SK-N-MC (cell line): ENCODE data around the gene GLB1L3.

ENCODE experiments used
- DNase-seq: peaks from one replicate; pipeline ENCODE4 v3.0.0-alpha.2; 2011; ENCODE audit warnings: low read depth, low spot score
- H3K27ac ChIP-seq: fragments of 200-600 bp; sonication (generic); 2 replicates; pipeline ENCODE4 v1.5.1; 2016; ENCODE audit warnings: mixed run types
- H3K36me3 ChIP-seq: fragments of 200-600 bp; sonication (generic); 2 replicates; pipeline ENCODE4 v1.6.1; 2017; ENCODE audit warnings: antibody characterized with exemption, low read length, mixed read lengths; ENCODE audit not compliant: insufficient read depth
- H3K4me3 ChIP-seq: fragments of 200-600 bp; sonication (generic); 2 replicates; pipeline ENCODE4 v1.5.1; 2016
- H3K9ac ChIP-seq: fragments of 200-600 bp; sonication (generic); 2 replicates; pipeline ENCODE4 v1.8.0; 2017; ENCODE audit warnings: mixed run types, mixed read lengths; ENCODE audit not compliant: insufficient read length
- H3K9me3 ChIP-seq: fragments of 200-600 bp; sonication (generic); 2 replicates; pipeline ENCODE4 v1.6.1; 2017; ENCODE audit warnings: low read depth, mild to moderate bottlenecking, antibody characterized with exemption, low read length, moderate library complexity, mixed read lengths
- EZH2 ChIP-seq: fragments of 200-600 bp; sonication (generic); IDR thresholded peaks from one replicate; pipeline ENCODE4 v1.6.1; 2017; ENCODE audit warnings: antibody characterized with exemption
- FOXP2 ChIP-seq: optimal IDR thresholded peaks from 2 replicates; pipeline ENCODE3; 2011; ENCODE audit warnings: mild to moderate bottlenecking, moderate library complexity; ENCODE audit not compliant: insufficient read depth; ENCODE audit errors: extremely low read length, control extremely low read depth
- POLR2AphosphoS5 ChIP-seq: IDR thresholded peaks from 2 replicates; pipeline ENCODE4 v1.6.1; 2012; ENCODE audit warnings: mild to moderate bottlenecking, low read depth, low read length, borderline replicate concordance

Gene GLB1L3

DNA sequence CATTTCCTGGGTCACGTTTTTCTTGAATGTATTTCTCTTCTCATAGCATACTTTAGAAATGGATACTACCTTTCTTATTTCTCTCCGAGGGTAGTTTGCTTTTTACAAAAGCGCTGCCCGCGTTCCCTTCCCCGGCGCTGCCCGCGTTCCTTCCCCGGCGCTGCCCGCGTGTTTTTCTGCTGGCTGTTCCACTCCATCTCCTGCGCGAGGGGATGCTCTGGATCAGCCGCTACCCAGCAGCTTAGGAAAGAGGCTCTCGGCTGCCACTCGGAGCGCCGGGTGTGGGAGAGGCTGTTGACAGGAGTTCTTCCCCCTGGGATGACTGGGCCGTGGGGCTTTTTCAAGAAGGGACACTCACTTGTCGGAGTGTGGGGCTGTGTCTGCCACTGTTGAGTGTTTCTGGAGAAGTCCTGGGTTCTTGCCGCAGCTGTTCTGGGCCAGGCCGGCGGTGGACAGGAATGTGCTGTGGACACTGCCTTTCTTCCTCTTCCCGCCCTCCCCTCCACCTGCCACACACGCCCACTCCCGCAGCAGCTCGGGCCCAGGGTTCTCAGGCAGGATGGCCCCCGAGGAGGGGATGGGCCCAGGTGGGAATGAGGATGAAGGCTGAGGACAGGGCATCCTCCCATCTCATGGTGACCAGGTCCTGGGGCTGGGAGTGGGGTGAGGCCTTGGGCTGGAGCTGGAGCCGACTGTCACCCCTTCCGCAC is 86.2 kb downstream of the GLB1L3 start:
- Histone ChIP-seq H3K9me3 (no peaks in the 10 kb centered on the region), H3K27ac (no peak overlapping the region), H3K9ac (no peak overlapping the region), H3K4me3 (no peak overlapping the region), H3K36me3 (peaks cover 5% of the 10 kb centered on the region; the same call in 1 of the 2 replicates)
- no peak for DNase-seq
- TF ChIP-seq POLR2AphosphoS5 (no peak), EZH2 (no peak), FOXP2 (no peak)

- H3K27ac ChIP-seq, result no peak overlapping the region
- H3K9me3 ChIP-seq, result no peaks in the 10 kb centered on the region
- H3K36me3 ChIP-seq, result peaks cover 4% of the 10 kb centered on the region; the same call in 1 of the 2 replicates
- no peak for TF ChIP-seq POLR2AphosphoS5
- TF ChIP-seq EZH2, result no peak
- no peak for TF ChIP-seq FOXP2
- H3K4me3 ChIP-seq, result no peak overlapping the region
- H3K9ac ChIP-seq, result no peak overlapping the region
- no peak for DNase-seq
Measured at GRCh38 chr11:134363161-134363560, 87.0 kb downstream of the GLB1L3 start.

GRCh38 chr11:134363592-134363991 is 87.4 kb downstream of the GLB1L3 start:
- Histone ChIP-seq H3K9ac (no peak overlapping the region), H3K9me3 (no peaks in the 10 kb centered on the region), H3K36me3 (peaks cover 4% of the 10 kb centered on the region; the same call in 1 of the 2 replicates), H3K27ac (no peak overlapping the region), H3K4me3 (no peak overlapping the region)
- no peak for DNase-seq
- TF ChIP-seq EZH2 (no peak), FOXP2 (no peak), POLR2AphosphoS5 (no peak)

- Histone ChIP-seq H3K9ac (no peak overlapping the region), H3K4me3 (no peak overlapping the region), H3K27ac (no peak overlapping the region), H3K9me3 (no peaks in the 10 kb centered on the region), H3K36me3 (peaks cover 4% of the 10 kb centered on the region; the same call in 1 of the 2 replicates)
- no peak for TF ChIP-seq FOXP2
- no peak for TF ChIP-seq POLR2AphosphoS5
- TF ChIP-seq EZH2, result no peak
- DNase-seq, result no peak
Measured at GRCh38 chr11:134364261-134364660, 88.1 kb downstream of the GLB1L3 start.

DNA sequence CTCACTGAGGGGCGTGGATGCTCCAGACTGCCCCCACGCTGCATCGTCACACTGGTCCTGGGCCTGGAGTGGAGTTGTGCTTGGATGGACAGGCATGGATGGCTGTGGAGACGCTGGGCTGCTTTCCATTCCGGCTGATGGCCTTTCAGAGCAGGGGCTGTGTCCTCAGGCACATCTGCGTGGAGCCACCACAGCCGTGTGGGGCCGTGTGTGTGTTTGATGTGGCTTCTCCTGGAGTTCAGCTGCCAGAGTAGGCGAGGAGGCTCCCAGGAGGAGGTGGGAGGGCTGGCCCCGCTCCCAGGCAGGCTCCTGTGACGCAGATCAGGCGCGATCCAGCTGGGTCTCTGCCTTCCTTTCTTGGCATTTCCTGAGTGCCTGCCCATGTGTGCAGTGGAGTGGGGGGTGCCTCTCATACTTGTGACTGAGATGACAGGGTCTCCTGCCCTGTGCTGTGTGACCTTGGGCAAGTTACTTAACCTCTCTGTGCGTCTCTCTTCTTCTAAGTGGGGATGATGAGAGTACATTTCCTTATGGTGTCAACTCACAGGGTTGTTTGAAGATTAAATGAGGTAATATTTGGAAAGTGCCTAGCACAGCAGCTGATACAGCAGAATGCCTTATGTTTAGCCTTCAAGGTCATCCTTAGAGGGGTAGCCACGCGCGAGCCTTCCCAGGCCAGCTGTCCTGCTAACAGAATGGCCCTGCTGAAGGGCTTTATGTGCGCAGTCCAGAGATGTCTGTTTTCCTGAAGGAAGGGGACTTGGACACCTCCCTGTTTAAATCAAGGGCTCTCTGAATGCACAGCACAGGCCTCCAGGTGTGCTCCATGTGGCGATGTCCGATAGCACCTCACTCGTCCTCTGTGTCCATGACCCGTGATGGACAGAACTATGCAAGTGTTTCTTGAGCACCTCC is 89.1 kb downstream of the GLB1L3 start:
- H3K9ac ChIP-seq, result no peak overlapping the region
- H3K36me3 ChIP-seq, result no peaks in the 10 kb centered on the region; the same call in 1 of the 2 replicates
- H3K9me3 ChIP-seq, result no peaks in the 10 kb centered on the region
- DNase-seq, result no peak
- no peak overlapping the region for H3K27ac ChIP-seq
- H3K4me3 ChIP-seq, result no peak overlapping the region
- TF ChIP-seq FOXP2 (no peak), EZH2 (no peak)

DNA sequence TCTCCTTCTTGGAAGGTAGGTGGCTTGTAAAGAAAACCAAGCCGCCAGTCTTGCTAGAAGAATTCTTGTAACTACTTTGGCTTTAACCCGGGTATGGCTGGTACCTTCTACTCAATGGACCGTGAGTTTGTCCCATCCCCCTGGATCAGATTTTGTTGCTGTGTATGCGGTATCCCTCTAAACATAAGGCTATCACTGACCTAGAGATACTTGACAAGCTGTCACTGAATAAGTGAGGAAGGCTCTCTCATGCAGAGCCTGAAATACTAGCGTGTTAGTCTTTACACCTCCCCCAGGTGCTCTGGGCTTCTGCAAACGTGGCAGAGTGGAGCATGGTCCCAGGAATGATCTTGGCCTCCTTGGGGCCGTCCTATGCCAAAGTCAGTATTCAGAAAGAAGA is 90.1 kb downstream of the GLB1L3 start:
- no peak for DNase-seq
- TF ChIP-seq POLR2AphosphoS5 (no peak), FOXP2 (no peak), EZH2 (no peak)
- peaks cover under 1% of the 10 kb centered on the region; the same call in 1 of the 2 replicates for H3K36me3 ChIP-seq
- no peaks in the 10 kb centered on the region for H3K9me3 ChIP-seq
- no peak overlapping the region for H3K4me3 ChIP-seq
- no peak overlapping the region for H3K27ac ChIP-seq
- no peak overlapping the region for H3K9ac ChIP-seq

- Histone ChIP-seq H3K9ac (no peak overlapping the region), H3K36me3 (peaks cover 3% of the 10 kb centered on the region; the same call in 1 of the 2 replicates), H3K4me3 (no peak overlapping the region), H3K9me3 (no peaks in the 10 kb centered on the region), H3K27ac (no peak overlapping the region)
- no peak for TF ChIP-seq POLR2AphosphoS5
- no peak for TF ChIP-seq EZH2
- TF ChIP-seq FOXP2, result no peak
- DNase-seq, result no peak
Measured at GRCh38 chr11:134367781-134368180, 91.6 kb downstream of the GLB1L3 start.
